HG03460 (cell line): ENCODE results near the gene KISS1R.
"Not testable (repeated sequence)": the region's sequence is repeated elsewhere in the genome, so short reads cannot be mapped to it uniquely, and the experiment has no call there.

Experiments
- ATAC-seq: cut with Tn5 transposase; IDR thresholded peaks from one replicate; pipeline ENCODE4 v1.9.1; 2021; ENCODE audit not compliant: unreplicated experiment

Gene KISS1R

DNA sequence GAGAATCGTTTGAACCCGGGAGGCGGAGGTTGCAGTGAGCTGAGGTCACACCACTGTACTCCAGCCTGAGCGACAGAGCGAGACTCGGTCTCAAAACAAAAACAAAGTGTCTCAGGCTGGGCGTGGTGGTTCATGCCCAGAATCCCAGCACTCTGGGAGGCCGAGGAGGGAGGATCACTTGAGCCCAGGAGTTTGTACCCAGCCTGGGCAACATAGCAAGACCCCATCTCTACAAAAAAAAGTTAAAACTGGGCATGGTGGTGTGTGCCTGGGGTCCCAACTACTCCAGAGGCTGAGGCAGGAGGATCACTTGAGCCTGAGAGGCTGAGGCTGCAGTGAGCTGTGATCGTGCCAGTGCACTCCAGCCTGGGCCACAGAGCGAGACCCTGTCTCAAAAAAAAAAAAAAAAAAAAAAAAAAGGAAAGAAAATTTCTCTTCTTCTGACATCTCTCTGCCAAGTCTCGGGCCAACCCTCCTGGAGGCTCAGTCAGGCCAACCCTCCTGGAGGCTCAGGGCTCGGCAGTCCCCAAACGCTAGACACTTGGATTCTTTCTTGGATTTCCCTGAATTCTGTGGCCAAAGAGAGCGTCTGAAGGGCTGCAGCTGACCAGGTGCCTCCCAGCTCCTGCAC lies 35.0 kb downstream of the KISS1R start:
- ATAC-seq = no peak

- no peak for ATAC-seq
Measured at GRCh38 chr19:952680-953444, 35.7 kb downstream of the KISS1R start.

- no peak for ATAC-seq
Measured at GRCh38 chr19:953445-954271, 36.5 kb downstream of the KISS1R start.

GRCh38 chr19:954272-954671 lies 37.1 kb downstream of the KISS1R start:
- ATAC-seq = no peak

- ATAC-seq = no peak
Measured at GRCh38 chr19:954672-955494, 37.8 kb downstream of the KISS1R start.

DNA sequence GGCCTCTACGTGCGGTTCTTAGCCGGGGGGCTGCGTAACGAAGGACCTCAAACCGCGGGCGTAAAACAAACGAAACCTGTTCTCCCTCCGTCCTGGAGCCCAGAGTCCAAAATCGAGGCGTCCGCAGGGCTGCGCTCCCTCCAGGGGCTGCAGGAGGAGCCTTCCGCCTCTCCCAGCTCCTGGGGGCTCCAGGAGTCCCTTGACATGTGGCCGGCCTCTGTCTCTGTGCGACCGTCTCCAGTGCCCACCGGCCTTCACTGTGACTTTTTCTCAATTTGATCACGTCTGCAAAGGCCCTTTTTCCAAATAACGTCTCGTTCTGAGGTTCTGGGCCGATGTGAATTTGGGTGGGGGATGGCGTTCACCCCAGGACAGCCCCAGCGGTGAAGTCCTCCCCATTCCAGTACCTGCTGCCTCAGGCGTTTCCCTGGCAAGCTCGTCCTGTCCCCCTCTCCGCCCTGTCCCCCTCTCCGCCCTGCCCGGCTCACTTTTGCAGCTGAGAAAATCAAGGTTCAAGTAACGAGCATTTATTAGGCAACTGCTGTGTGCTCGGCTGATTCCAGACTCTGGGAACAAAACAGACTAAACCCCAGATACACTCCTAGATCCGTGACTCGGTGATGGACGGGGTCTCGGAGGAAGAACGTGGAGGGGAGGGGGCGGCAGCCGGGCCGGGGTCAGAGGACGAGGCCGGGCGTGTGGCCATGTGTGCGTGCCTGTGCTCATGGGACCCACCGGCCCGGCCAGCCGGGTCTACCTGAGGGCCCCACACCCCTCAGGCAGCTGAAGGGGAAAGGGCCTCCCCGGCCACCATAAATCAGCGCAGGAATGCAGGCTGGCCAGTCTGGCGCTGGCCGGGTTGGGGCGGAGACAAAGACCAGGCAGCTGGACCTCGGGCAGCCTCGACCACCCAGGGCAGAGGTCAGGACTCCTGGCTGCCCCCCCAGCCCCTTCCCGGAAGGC lies 39.0 kb downstream of the KISS1R start:
- ATAC-seq = no peak

DNA sequence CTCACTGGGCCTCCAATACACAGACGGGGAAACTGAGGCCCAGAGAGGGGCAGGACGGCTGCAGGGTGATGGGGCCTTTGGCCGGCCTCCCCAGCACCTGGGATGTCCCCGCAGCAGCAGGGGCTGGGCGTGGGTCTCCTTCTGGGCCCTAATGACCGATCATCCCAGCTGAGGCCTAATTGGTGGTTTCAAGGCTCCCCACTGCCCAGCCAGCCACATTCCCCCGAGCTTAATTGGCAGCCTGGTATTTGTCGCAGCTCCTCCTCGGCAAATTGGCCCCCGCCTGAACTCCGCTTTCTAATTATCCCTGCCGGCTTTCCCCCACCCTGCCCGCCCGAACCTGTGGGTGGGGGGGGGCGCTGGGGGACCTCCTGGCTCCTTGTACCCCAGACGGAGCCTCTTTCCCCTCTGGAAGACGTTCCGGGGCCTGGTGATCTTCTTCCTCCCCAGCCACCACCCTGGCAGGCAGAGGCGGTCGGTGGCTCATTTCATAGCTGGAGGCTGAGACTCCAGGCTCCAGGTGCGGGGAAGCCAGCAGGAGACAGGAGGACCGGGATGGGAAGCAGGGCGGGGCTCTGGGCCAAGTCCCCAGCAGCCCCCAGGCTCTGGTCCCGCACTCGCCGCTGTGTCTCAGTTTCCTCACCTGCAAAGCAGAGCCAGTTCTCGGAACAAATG lies 39.8 kb downstream of the KISS1R start:
- no peak for ATAC-seq

DNA sequence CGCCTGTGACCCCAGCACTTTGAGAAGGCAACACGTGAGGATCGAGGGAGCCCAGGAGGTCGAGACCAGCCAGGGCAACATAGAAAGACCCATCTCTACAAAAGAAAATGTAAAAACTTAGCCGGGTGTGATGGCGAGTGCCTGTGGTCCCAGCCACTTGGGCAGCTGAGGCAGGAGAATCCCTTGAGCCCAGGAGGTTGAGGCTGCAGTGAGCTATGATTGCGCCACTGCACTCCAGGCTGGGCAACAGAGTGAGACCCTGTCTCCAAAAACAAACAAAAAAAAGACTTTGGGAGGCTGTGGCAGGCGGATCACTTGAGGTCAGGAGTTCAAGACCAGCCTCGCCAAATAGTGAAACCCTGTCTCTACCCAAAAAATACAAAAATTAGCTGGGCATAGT lies 40.4 kb downstream of the KISS1R start:
- not testable (repeated sequence) for ATAC-seq

DNA sequence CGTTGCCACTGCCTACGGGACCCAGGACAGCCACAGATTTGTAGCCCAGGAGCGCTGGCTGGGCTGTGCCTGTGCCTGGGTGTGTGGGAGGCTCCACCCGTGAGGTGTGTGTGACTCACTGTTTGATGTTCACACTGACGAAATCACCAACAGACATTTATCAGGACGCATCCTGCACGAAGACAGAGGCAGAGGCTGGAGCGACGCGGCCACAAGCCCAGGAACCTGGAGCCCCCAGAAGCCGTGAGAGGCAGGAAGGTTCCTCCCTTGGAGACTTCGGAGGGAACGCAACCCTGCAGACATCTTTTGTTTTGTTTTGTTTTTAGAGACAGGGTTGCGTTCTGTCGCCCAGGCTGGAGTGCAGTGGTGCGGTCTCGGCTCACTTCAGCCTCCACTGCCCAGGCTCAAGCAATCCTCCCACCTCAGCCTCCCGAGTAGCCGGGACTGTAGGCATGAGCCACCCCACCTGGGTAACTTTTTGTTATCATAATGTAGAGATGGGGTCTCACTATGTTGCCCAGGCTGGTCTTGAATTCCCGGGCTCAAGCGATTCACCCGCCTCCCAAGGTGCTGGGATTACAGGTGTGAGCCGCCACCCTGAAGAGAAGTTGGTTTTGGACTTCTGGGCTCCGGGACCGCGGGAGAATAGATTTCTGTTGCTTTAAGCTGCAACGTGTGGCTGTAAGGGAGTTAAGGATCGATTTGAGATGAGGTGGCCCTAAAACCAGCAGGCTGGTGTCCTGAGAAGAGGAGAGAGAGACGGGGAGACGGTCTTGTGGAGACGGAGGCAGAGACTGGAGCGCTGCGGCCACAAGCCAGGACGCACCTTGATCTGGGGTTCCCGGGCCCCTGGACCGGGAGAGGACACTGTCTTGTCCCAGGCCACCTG lies 42.1 kb downstream of the KISS1R start:
- ATAC-seq = no peak

GRCh38 chr19:960020-960419 lies 42.9 kb downstream of the KISS1R start:
- no peak for ATAC-seq

DNA sequence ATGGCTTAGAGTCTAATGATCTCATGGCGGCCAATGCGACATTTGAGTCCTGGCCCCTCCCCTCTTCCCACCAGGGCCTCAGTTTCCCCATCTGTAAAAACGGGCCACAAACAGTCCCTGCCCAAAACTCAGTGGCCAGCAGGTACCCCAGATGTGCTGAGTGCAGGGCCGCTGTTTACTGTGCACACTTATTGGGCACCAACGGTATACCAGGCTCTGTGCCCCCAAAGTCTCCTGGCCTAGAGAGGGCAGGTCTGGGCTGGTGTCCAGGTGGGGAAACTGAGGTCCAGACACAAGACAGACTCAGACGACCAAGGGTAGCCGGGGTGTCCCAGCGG lies 43.4 kb downstream of the KISS1R start:
- ATAC-seq = no peak

DNA sequence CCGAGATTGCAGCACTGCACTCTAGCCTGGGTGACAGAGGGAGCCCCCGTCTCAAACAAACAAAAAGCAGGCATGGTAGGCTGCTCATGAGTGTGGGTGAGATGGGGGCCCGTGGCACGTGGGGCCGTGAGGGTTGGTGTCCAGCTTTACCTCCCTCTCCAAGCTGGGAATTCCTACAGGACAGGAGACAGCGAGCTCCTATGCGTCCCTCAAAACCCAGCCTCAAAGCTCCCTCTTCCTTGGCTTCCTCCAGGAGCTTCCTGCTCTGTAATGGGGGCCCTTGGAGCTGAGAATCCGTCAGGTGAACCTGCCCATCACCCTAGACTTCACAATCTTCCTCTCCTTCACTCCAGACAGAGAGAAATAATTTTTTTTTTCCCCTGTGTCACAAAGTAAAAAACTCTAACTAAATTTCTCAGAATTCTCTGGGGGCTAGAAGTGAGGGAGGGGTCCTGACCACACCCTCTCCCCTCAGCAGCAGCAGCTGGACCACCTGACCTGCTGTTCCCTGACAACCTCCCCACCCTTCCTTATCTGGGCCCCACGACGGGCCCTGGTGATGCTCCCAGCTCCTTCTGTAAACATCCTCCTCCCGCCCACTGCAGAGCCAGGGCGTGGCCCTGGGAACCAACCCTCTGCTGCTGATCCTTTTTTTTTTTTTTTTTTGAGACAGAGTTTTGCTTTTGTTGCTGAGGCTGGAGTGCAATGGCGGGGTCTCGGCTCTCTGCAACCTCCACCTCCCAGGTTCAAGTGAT lies 44.9 kb downstream of the KISS1R start:
- no peak for ATAC-seq

DNA sequence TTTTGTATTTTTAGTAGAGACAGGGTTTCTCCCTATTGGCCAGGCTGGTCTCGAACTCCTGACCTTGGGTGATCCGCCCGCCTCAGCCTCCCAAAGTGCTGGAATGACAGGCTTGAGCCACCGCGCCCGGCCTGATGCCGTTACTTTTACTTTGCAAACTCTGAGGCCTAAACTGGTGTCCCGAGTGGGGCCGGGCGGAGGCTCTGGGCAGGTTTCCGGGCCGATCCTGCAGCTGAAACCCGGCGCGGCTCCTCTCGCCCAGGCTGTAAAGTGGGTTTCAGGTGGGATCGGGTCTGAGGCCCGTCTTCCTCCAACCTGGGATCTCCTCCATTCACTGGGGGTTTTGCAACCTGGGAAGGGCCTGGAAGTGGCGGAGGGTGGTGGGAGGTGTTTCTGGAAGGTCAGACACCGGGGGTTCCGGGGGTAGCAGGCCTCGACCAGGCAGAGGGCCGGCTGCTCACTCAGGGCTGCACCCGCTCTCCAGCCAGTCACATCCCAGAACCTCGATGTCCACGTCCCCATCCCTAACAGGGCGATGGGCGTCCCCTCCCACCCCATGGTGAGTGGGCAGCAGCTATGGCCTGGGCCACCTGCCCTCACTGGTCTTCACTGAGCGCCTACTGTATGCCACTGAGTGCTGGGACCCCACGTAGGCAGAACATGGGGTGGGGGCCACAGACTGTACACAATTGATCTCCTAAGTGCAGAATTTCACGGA lies 45.7 kb downstream of the KISS1R start:
- no peak for ATAC-seq

DNA sequence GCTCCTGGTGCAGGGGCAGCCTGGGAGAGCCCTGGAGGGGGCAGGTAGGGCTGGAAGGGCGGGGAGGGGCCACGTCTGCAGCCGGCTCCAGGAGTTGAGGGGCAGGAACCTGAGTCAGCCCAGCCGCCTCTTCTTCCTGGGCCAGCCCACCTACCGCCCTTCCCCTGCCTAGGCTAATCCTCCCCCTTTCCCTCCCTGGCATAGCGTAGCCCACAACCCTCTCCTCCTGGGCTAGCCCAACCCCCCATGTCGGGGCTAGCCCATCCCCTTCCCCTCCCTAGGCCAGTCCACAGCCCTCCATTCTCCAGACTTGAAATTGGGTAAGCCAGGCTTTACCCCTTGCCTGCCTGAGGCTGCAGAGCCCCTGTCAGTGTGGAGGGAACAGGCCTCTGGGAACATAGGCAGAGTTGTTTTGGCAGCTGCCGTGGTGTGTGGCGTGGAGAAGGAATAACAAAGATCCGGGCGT lies 46.4 kb downstream of the KISS1R start:
- ATAC-seq = no peak

GRCh38 chr19:964116-964520 lies 47.0 kb downstream of the KISS1R start:
- ATAC-seq = no peak

- ATAC-seq = no peak
Measured at GRCh38 chr19:964761-965694, 47.9 kb downstream of the KISS1R start.
